Activated CD8-positive, alpha-beta memory T cell treated with anti-CD3 and anti-CD28 coated beads, Interleukin-2, amount 10 ng/mL, durations not matched to agents 7 days and 5 days (primary cell): ENCODE results near the gene PIGQ. TPM values are rescaled to one million over a fixed set of nuclear protein-coding genes. Genes with fewer than 3 reads are reported as not detected.
A peak's percentile ranks its signal among the peaks of the same experiment; 100 is the strongest.

Source experiments
- microRNA-seq: library from miRNA; unstranded; fragments of <30 nt; microRNA quantifications from one replicate; pipeline ENCODE4 v1.2.0, GENCODE V29; 2022
- total RNA-seq, 2 experiments: library from RNA; stranded (reverse); gene quantifications; one replicate each; pipeline ENCODE4 v1.2.3, GENCODE V29; 2021

PIGQ gene
- total RNA-seq, 2 experiments from 2014 or later: 38.8 to 41.0 TPM

Small RNAs within 50 kb of the gene (microRNA-seq; reads per million reads assigned to microRNA genes)
- gene MIR3176: 36.6 reads per million, percentile 53 among the genes with 10 or more reads in this experiment
- 4.3 reads per million, percentile 5 among the genes with 10 or more reads in this experiment for gene MIR5587

Other genes starting within 250 kb of the PIGQ start
- gene AXIN1, start 217.2 kb upstream of the PIGQ start, total RNA-seq: 10 to 100 TPM; 22.3 to 25.7 TPM
- 10 to 100 TPM; 89.0 to 90.7 TPM for gene MRPL28, start 199.4 kb upstream of the PIGQ start, total RNA-seq
- 10 to 100 TPM; 46.6 to 50.4 TPM for gene PGAP6, start 188.0 kb upstream of the PIGQ start, total RNA-seq
- gene NME4, start 172.8 kb upstream of the PIGQ start, total RNA-seq: 1 to 10 TPM; 6.7 to 7.0 TPM
- gene DECR2, start 168.1 kb upstream of the PIGQ start, total RNA-seq: 1 to 10 TPM; 5.9 to 6.3 TPM
- gene RAB11FIP3, start 144.3 kb upstream of the PIGQ start, total RNA-seq: 10 to 100 TPM; 25.9 to 32.1 TPM
- gene CAPN15, start 42.3 kb upstream of the PIGQ start, total RNA-seq: 100 to 1,000 TPM; 113 to 121 TPM
- not detected for gene PRR35, start 9.6 kb upstream of the PIGQ start, total RNA-seq
- 1 to 10 TPM in 1 of 2 experiments, under 1 TPM in 1; 0.94 to 1.2 TPM for gene NHLRC4, start 3.0 kb upstream of the PIGQ start, total RNA-seq
- gene RAB40C, start 20.1 kb downstream of the PIGQ start, total RNA-seq: 10 to 100 TPM; 13.3 to 14.0 TPM
- under 1 TPM; 0.12 to 0.23 TPM for gene WFIKKN1, start 61.0 kb downstream of the PIGQ start, total RNA-seq
- 10 to 100 TPM; 86.7 to 92.6 TPM for gene METTL26, start 66.3 kb downstream of the PIGQ start, total RNA-seq
- 10 to 100 TPM; 42.5 to 47.3 TPM for gene MCRIP2, start 71.9 kb downstream of the PIGQ start, total RNA-seq
- gene WDR90, start 79.4 kb downstream of the PIGQ start, total RNA-seq: 100 to 1,000 TPM in 1 of 2 experiments, 10 to 100 TPM in 1; 74.7 to 108 TPM
- 100 to 1,000 TPM; 134 to 168 TPM for gene RHOT2, start 98.2 kb downstream of the PIGQ start, total RNA-seq
- under 1 TPM; 0.37 to 0.79 TPM for gene RHBDL1, start 105.7 kb downstream of the PIGQ start, total RNA-seq
- gene STUB1, start 110.4 kb downstream of the PIGQ start, total RNA-seq: 10 to 100 TPM; 84.2 to 87.1 TPM
- 10 to 100 TPM; 30.5 to 37.1 TPM for gene JMJD8, start 114.4 kb downstream of the PIGQ start, total RNA-seq
- gene WDR24, start 120.4 kb downstream of the PIGQ start, total RNA-seq: 10 to 100 TPM; 18.9 to 19.4 TPM
- gene FBXL16, start 135.8 kb downstream of the PIGQ start, total RNA-seq: 1 to 10 TPM; 4.2 to 7.5 TPM
- gene METRN, start 145.2 kb downstream of the PIGQ start, total RNA-seq: 10 to 100 TPM in 1 of 2 experiments, 1 to 10 TPM in 1; 9.8 to 14.0 TPM
- 10 to 100 TPM; 14.8 to 21.1 TPM for gene ANTKMT, start 151.2 kb downstream of the PIGQ start, total RNA-seq
- 1 to 10 TPM; 2.5 to 2.9 TPM for gene CCDC78, start 156.5 kb downstream of the PIGQ start, total RNA-seq
- gene HAGHL, start 157.1 kb downstream of the PIGQ start, total RNA-seq: 10 to 100 TPM; 13.0 to 14.3 TPM
- gene CIAO3, start 171.0 kb downstream of the PIGQ start, total RNA-seq: 10 to 100 TPM; 34.8 to 37.0 TPM
- gene MSLN, start 190.8 kb downstream of the PIGQ start, total RNA-seq: not detected
- gene RPUSD1, start 218.4 kb downstream of the PIGQ start, total RNA-seq: 10 to 100 TPM; 27.8 to 38.0 TPM
- 100 to 1,000 TPM; 125 to 139 TPM for gene CHTF18, start 218.7 kb downstream of the PIGQ start, total RNA-seq
- gene GNG13, start 230.8 kb downstream of the PIGQ start, total RNA-seq: not detected